GM12865 (cell line): ENCODE data around the gene CTPS1.

Experiments
- DNase-seq: peaks from one replicate; pipeline ENCODE4 v3.0.0; 2010; ENCODE audit warnings: low read depth
- H3K4me3 ChIP-seq: 2 replicates; pipeline ENCODE4 v1.5.1; 2011; ENCODE audit warnings: mild to moderate bottlenecking, low read depth, low read length, control low read depth
- TF ChIP-seq, protein P1 (sequence below): IDR thresholded peaks from 2 replicates; pipeline ENCODE4 v1.5.1; 2011; ENCODE audit warnings: low read length, control low read depth, low read depth, inconsistent platforms; ENCODE audit not compliant: insufficient read depth; ENCODE audit errors: missing control alignments

Gene CTPS1

DNA sequence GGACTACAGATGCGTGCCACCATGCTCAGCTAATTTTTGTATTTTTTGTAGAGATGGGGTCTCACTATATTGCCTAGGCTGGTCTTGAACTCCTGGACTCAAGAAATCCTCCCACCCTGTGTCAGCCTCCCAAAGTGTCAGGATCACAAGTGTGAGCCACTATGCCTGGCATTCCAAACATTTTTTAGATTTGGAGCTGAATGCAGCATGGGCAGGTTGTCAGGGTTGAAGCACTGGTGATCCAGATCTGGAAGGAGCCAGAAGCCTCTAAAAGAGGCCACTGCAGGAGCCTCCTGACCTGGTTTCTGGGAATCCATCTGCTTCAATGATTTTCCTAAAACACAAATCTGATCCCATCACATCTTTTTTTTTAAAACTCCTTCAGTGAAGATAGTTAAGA is 1.8 kb upstream of the CTPS1 start:
- TF ChIP-seq, protein P1, sequence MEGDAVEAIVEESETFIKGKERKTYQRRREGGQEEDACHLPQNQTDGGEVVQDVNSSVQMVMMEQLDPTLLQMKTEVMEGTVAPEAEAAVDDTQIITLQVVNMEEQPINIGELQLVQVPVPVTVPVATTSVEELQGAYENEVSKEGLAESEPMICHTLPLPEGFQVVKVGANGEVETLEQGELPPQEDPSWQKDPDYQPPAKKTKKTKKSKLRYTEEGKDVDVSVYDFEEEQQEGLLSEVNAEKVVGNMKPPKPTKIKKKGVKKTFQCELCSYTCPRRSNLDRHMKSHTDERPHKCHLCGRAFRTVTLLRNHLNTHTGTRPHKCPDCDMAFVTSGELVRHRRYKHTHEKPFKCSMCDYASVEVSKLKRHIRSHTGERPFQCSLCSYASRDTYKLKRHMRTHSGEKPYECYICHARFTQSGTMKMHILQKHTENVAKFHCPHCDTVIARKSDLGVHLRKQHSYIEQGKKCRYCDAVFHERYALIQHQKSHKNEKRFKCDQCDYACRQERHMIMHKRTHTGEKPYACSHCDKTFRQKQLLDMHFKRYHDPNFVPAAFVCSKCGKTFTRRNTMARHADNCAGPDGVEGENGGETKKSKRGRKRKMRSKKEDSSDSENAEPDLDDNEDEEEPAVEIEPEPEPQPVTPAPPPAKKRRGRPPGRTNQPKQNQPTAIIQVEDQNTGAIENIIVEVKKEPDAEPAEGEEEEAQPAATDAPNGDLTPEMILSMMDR, result no peak
- no peak overlapping the region for H3K4me3 ChIP-seq
- no peak for DNase-seq

- H3K4me3 ChIP-seq, result peak overlapping the region; percentile 82
- TF ChIP-seq, protein P1, result no peak
- DNase-seq, result no peak
These were observed 633 bp upstream of the CTPS1 start for GRCh38 chr1:40978886-40979240.

DNA sequence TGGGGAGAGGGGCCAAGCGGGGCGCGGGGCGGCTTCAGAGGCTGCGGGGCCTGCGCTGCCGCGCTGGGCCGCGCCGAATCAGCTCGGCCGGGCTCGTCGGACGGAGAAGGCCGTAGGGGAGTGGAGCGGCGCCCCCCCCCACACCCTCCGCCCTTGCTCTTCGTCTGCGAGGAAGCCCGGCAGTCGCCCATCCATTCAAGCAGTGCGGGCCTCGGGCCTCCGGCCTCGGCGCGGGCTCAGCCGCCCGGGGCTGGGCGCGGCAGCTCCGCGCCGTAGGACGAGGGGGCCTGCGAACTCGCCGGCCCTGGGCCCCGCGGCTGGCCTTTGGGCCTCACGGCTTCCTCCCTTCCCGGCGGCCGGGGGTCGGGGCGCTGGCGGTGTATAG is 564 bp downstream of the CTPS1 start:
- no peak for DNase-seq
- TF ChIP-seq, protein P1, result no peak
- H3K4me3 ChIP-seq, result peak overlapping the region; percentile 82

DNA sequence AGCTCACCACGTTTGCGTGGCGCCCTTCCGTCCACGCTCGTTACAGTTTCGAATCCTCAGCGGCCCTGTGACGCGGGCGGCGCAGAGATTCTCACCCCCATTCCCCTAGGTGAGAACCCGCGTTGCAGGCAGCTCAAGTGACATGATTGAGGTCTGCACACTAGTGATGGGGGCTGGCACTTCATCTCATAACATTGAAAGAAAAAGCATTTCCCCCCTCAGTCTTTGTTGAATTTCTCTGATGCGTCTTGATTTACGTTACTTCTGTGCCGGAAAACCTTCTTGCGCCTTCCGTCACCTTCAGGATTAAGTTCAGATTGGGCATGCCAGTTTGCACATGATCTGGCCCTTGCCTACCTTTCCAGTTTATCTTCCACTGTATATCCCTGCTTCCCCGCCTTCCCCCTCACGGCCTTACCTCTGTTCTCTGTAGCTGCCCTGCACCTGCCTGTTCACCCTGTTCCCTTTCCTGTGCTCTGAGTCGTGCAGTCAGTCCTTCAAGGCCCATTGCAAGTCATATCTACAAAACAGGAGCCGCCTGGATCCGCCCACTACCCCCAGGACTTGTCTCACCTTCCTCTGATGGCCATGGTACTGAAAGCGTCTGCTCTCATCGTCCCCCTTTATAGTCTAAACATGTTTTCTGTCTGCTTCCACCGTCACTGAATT is 1.1 kb downstream of the CTPS1 start:
- TF ChIP-seq, protein P1, result no peak
- peak; percentile 75 for DNase-seq
- H3K4me3 ChIP-seq, result peak overlapping the region; percentile 82

DNA sequence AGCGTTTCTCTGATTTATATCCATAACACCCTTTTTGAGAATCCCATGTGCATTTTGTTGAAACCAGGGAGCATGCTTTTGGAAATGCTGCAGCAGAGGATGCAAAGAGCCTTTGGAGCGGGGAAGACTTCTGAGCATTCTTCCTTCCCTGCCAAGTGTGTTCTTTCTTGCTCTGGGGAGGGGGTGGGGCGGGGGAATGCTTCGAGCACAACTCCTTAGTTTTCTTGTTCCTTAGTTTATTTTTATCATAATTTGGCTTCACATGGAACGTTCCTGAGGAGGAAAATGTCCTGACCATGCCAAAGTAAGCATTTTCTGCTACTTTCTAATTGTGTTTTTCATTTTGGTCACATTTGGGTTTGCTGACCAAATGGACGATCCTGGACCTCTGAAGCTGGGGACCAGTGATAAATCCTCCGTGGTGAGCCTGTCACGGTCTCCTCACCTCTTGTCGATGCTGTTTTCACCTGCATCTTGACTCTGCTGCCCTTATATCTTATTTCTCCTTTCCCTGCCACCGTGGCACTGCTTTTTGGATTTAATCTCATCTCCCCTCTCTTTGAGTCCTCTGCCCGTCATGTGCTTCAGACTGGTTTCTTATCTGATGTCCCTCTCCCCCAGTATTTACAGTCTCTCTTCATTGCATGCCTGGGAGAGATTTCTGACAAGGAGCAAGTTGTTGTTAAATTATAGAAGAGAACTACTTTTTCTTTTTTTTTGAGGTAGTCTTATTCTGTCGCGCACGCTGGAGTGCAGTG is 2.4 kb downstream of the CTPS1 start:
- H3K4me3 ChIP-seq, result no peak overlapping the region
- TF ChIP-seq, protein P1, result no peak
- DNase-seq, result no peak

GRCh38 chr1:40982721-40983120 is 3.2 kb downstream of the CTPS1 start:
- no peak overlapping the region for H3K4me3 ChIP-seq
- DNase-seq, result no peak
- TF ChIP-seq, protein P1, result no peak

- DNase-seq, result no peak
- H3K4me3 ChIP-seq, result no peak overlapping the region
- TF ChIP-seq, protein P1, result no peak
These were observed 3.8 kb downstream of the CTPS1 start for GRCh38 chr1:40983286-40983685.
